ENCODE data around the gene MOSPD3.
"Not testable (repeated sequence)": the region's sequence is repeated elsewhere in the genome, so short reads cannot be mapped to it uniquely, and the experiment has no call there.

MOSPD3 gene

DNA sequence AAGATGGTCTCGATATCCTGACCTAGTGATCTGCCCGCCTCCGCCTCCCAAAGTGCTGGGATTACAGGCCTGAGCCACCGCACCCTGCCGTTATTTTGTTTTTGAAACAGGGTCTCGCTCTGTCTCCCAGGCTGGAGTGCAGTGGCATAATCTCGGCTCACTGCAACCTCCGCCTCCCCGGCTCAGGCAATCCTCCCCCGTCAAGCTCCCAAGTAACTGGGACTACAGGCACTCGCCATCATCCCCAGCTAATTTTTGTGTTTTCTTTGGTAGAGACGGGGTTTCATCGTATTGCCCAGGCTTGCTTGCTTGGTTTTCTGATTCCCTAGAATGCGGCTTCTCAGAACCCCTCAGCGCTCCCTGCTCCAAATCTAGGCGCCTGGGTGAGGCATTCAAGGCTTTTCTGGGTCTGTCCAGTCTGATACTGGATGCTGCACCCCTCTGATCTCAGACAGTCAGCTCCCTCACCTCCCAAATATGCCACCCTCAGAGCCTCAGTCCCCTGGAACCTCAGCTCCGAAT, 27.7 kb downstream of the MOSPD3 start:
- H3K27me3 Mint-ChIP-seq (ENCODE audit: low read depth): peaks cover under 1% of the 10 kb centered on the region
- no peaks in the 10 kb centered on the region for H3K4me1 Mint-ChIP-seq (ENCODE audit: low read depth)
- H3K4me3 Mint-ChIP-seq: no peak overlapping the region
- no peaks in the 10 kb centered on the region for H3K9me3 Mint-ChIP-seq
- no peak for DNase-seq (ENCODE audit: low spot score)
- H3K36me3 Mint-ChIP-seq (ENCODE audit: low read depth): no peaks in the 10 kb centered on the region
- H3K27ac Mint-ChIP-seq: no peak overlapping the region

DNA sequence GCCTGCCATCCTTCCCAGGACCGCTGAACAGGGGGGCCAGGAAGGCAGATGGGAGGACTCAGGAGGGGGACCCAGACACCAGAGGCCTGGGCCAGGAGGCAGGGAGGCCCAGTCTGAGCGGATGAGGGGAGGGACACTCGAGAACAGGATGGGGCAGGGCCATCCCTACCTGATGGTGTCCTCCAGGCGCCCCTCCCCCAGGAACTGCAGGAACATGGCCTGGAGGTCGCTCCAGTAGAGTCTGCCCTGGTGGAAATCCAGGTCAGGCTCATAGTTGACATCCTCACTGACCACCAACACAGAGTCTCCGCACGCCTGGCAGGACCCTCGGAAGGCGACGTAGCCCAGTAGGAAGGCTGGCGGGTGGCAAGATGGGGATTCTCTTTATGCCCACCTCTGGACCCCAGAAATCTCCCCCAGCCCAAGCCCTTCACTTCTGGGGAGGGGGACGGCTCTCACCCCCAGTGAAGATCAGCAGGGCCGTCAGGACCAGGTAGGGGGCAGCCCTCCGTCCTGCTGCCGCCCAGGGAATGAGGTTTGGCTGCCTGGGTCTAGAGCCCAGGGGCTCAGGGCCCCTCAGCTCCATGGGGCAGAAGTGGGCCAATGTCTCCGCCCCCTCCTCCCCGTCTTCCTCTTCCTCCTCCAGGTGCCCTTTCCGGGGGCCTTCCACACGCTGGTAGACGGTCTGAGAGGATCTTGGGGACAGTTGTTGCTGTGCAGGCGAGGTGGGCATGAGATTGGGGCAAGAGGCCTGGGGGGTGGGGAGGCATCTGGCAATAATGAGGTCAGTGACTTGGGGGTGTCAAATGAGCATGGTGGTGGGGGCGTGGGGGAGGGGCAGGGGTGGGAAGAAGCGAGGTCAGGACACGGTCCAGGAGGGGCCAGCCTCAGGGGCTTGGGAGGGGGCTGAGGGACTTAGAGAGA, 28.4 kb downstream of the MOSPD3 start:
- no peak for DNase-seq (ENCODE audit: low spot score)
- H3K4me3 Mint-ChIP-seq: no peak overlapping the region
- H3K27me3 Mint-ChIP-seq (ENCODE audit: low read depth): peaks cover 5% of the 10 kb centered on the region
- no peaks in the 10 kb centered on the region for H3K4me1 Mint-ChIP-seq (ENCODE audit: low read depth)
- no peaks in the 10 kb centered on the region for H3K9me3 Mint-ChIP-seq
- H3K27ac Mint-ChIP-seq: no peak overlapping the region
- H3K36me3 Mint-ChIP-seq (ENCODE audit: low read depth): no peaks in the 10 kb centered on the region

DNA sequence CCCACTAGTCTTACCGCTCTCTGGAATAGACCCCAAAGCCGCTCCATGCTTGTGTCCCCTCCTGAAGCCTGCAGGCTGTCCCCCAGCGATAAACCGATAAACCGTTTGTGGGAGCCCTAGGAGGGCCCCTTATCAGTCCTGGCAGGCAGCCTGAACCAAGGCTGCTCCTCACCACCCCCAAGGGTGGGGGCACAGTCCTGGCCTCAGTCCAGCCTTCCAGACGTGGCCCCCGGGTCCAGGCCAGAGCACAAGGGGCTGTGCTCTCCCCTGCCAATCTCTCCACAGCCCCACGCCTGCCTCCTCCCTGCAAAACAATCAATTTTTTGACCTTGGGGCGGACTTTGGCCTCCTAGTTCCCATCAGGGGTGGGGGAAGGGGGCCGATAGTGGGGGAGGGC, 29.1 kb downstream of the MOSPD3 start, which contains the start of gene TFR2:
TFR2 (minus strand) TSS at position 90 of the 397 bp plus-strand sequence; CDS start at position 47, 43 bp downstream.
- DNase-seq (ENCODE audit: low spot score): no peak
- Mint-ChIP-seq H3K9me3 (no peaks in the 10 kb centered on the region), H3K27ac (no peak within 1 kb of the TSS), H3K27me3 (ENCODE audit: low read depth) (peaks cover 8% of the 10 kb centered on the region), H3K36me3 (ENCODE audit: low read depth) (no peaks in the 10 kb centered on the region), H3K4me3 (no peak within 1 kb of the TSS), H3K4me1 (ENCODE audit: low read depth) (no peaks in the 10 kb centered on the region)

DNA sequence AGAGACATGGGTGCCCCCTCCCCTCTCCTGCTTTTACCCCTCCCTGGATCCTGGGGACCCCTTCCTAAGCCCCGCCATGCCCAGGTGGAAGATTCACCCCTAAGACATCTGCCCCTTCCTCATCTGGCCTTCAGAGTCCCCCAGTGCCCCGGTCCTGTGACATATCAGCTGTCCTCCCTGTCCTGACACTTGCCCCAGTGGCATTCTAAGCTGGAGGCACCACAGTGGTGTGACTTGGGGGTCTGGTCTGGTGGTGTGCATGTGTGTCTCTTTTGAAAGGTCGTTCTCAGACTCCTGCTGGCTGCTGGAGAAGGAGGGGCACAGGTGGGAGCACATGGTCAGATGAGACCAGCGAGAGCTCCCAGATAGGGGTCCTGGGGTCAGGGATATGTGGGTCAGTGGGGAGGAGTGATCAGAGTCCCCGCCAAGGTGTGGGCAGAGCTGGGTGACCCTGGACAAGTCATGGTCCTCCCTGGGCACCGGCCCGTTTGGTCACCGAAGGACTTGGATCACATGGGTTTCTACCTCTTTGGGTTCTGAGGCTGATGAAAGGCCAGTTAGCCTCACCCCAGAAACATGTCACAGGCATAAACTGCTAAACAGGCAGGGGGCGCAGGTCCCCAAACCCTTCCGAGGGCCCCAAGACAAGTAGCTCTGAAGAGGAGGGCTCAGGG, 29.7 kb downstream of the MOSPD3 start:
- DNase-seq (ENCODE audit: low spot score): no peak
- H3K4me1 Mint-ChIP-seq (ENCODE audit: low read depth): no peaks in the 10 kb centered on the region
- H3K27ac Mint-ChIP-seq: no peak overlapping the region
- no peaks in the 10 kb centered on the region for H3K9me3 Mint-ChIP-seq
- H3K36me3 Mint-ChIP-seq (ENCODE audit: low read depth): no peaks in the 10 kb centered on the region
- no peak overlapping the region for H3K4me3 Mint-ChIP-seq
- H3K27me3 Mint-ChIP-seq (ENCODE audit: low read depth): peaks cover 8% of the 10 kb centered on the region

DNA sequence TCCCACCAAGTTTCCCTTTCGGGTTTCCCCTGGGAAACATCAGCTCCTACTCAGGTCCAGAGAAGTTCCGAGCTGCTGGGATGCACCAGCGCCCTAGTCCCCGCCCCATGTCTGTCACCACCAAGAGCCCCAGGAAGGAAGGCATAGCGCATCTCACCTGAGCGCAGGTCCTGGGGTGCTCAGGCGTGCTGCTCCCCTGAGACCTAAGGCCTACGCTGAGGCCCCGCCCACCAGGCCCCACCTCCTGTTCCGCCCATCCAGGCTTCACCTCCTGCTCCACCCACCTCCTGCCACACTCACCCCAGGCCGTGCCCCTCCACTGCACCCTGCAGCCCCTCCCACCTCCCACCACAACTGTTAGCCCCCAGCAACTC, 30.2 kb downstream of the MOSPD3 start:
- H3K9me3 Mint-ChIP-seq: no peaks in the 10 kb centered on the region
- no peak for DNase-seq (ENCODE audit: low spot score)
- no peaks in the 10 kb centered on the region for H3K4me1 Mint-ChIP-seq (ENCODE audit: low read depth)
- H3K27ac Mint-ChIP-seq: no peak overlapping the region
- no peaks in the 10 kb centered on the region for H3K36me3 Mint-ChIP-seq (ENCODE audit: low read depth)
- H3K4me3 Mint-ChIP-seq: no peak overlapping the region
- peaks cover 8% of the 10 kb centered on the region for H3K27me3 Mint-ChIP-seq (ENCODE audit: low read depth)

DNA sequence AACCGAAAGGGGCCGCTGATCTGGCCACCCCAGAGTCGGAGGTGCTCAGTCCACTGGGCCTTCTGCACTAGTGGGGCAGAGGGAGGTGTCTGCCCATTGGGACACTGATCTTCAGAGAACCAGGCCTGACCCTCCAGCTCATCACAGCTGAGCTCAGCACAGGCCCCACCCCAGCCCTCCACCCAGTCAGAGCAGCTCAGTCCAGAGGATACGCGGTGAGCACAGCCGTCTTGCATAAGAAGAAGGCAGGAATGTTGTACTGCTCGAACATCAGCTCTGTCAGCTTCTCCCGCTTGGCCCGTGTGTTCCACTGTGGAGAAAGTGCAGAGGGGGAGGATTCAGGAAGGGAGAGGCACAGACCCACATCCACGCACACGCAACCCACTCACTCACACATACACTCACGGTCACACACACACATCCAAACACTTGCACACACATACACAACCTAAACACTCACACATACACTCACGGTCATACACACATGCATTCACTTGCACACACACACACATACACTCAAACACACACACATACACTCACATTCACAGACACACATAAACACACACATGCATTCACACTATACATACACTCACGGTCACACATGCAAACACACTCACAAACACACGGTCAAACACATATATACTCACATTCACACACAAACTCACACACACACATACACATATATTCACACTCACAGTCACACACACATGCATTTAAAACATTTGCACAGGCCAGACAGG, 37.7 kb downstream of the MOSPD3 start:
- no peaks in the 10 kb centered on the region for H3K36me3 Mint-ChIP-seq (ENCODE audit: low read depth)
- no peak for DNase-seq (ENCODE audit: low spot score)
- no peaks in the 10 kb centered on the region for H3K9me3 Mint-ChIP-seq
- no peak overlapping the region for H3K4me3 Mint-ChIP-seq
- H3K4me1 Mint-ChIP-seq (ENCODE audit: low read depth): no peaks in the 10 kb centered on the region
- peaks cover 16% of the 10 kb centered on the region for H3K27me3 Mint-ChIP-seq (ENCODE audit: low read depth)
- H3K27ac Mint-ChIP-seq: no peak overlapping the region

DNA sequence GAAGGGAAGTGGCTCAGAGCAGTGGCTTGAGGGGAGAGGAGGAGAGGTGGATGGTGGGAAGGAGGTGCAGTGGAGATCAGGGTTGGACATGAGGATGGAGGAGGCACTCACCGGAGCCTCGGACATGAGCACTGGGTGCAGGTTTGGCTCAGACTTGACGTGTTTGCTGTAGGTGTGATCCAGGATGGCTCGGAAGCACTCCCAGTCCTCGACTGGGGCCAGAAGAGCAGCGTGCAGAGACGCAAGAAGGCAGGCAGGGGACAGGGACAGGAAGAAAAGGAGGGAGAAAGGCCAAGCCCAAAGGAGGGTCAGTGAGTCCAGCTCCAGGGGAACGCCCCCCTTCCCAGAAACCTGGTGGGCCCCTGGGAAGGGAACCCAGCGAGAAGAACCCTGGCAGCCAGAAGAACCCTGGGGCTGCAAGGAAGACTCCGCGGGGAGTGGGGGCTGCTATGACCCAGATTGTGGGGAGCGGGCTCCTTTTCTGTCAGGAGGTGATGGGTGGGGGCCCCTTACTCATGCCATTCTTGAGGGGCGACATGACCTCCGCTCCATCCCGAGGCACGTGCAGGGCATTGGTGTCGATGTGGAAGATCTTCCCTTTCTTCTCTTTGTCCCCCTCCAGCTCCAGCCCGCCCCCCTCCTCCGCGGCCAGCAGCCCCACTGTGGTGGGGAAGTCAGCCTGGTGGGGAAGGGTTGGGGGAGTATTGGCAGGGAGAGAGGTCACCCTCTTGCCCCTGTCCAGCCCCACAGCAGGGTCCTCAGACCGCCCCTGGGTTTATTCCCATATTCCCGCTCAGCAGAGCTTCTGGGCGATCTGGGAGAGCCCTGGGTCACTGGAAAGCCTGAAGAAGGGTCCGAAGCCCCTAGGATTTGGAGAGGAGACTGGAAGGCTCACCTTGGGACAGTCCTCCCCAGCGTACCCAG, 42.8 kb downstream of the MOSPD3 start:
- Mint-ChIP-seq H3K4me3 (no peak overlapping the region), H3K9me3 (no peaks in the 10 kb centered on the region), H3K36me3 (ENCODE audit: low read depth) (no peaks in the 10 kb centered on the region), H3K27me3 (ENCODE audit: low read depth) (peaks cover 28% of the 10 kb centered on the region), H3K27ac (no peak overlapping the region), H3K4me1 (ENCODE audit: low read depth) (no peaks in the 10 kb centered on the region)
- no peak for DNase-seq (ENCODE audit: low spot score)

DNA sequence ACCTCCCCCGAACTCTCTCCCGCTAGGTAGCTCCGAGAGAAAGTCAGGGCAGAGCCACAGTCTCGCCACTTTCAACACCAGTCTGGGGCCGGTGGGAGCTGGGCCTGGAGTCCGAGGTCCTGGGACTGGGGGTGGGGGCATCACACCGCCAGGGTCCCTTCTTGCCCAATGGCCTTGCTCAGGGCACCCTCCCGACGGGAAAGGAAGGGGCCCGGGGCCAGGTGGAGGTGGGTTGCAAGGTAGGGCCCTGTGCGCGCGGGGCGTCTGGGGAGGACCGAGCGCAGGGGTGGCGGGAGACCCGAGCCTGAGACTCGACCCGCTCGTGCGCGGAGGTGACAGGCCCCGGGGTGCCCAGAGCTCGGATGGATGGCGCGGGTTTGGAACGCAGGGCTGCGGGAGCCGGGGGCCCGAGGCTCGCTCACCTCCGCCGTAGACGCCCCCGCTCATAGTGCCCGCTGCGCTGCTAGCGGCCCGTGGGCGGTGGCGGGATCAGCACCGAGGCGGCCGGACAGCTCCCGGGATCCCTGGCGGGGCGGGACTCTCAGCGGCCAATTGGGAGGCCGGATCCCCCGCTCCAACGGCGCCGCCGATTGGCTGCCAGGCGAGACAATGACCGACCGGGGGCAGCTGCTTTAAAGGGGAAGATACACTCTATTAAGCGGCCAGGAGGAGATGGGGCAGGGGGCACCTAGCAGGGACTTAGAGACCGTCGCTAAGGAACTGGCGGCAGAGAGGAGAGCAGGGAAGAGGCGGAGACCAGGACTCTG, 43.8 kb downstream of the MOSPD3 start, which contains the start of gene ACTL6B:
ACTL6B (minus strand) TSS at position 541 of the 767 bp plus-strand sequence; CDS start at position 447, 94 bp downstream.
- Mint-ChIP-seq H3K9me3 (no peaks in the 10 kb centered on the region), H3K4me3 (no peak within 1 kb of the TSS), H3K36me3 (ENCODE audit: low read depth) (no peaks in the 10 kb centered on the region), H3K4me1 (ENCODE audit: low read depth) (no peaks in the 10 kb centered on the region), H3K27me3 (ENCODE audit: low read depth) (peaks cover 30% of the 10 kb centered on the region), H3K27ac (no peak within 1 kb of the TSS)
- DNase-seq (ENCODE audit: low spot score): peak; percentile 71

DNA sequence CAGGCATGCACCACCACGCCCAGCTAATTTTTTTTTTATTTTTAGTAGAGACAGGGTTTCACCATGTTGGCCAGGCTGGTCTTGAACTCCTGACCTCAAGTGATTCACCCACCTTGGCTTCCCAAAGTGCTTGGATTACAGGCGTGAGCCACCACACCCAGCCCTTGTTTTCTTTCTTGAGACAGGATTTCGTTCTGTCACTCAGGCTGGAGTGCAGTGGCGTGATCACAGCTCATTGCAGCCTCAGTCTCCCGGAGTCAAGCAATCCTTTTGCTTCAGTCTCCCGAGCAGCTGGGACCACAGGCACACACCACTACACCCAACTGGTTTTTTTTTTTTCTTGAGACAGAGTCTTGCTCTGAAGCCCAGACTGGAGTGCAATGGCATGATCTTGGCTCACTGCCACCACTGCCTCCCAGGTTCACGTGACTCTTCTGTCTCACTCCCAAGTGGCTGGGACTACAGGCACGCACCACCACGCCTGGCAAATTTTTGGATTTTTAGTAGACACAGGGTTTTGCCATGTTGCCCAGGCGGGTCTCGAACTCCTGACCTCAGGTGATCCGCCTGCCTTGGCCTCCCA, 49.9 kb downstream of the MOSPD3 start:
- H3K36me3 Mint-ChIP-seq (ENCODE audit: low read depth): not testable (repeated sequence)

More for the DNA sequence above, 49.9 kb downstream of the MOSPD3 start:
- not testable (repeated sequence) for DNase-seq (ENCODE audit: low spot score); H3K4me3 Mint-ChIP-seq; H3K9me3 Mint-ChIP-seq; H3K27ac Mint-ChIP-seq; H3K4me1 Mint-ChIP-seq (ENCODE audit: low read depth)
- peaks cover 18% of the 10 kb centered on the region for H3K27me3 Mint-ChIP-seq (ENCODE audit: low read depth)

Measured in T-helper 2 cell treated with Interferon-gamma antibody and Interleukin-4, amounts not matched to agents 5 μg/mL and 100 μg/mL, for 36 hours (primary cell).